Natural killer cell treated with Interleukin-12 subunit alpha and Interleukin-12 subunit beta and Interleukin-15 and Interleukin-18, amount 100 ng/mL, for 72 hours (primary cell): ENCODE data around the gene CAPZA1. TPM values are rescaled to one million over a fixed set of nuclear protein-coding genes. Genes with fewer than 3 reads are reported as not detected.

Experiments used
- ATAC-seq, 2 donors: fragments of 150-1000 bp; cut with Tn5 transposase in 1 of 2; sonication (Bioruptor Pico), chemical (Tn5 transposase) in 1 of 2; 2 replicates each; pipeline ENCODE4 v1.10.0; 2021
- DNase-seq: peaks from one replicate; pipeline ENCODE4 v3.0.0; 2022; ENCODE audit warnings: low spot score
- H3K27ac Mint-ChIP-seq, 2 donors: 1 replicate in 1 of 2; 2 replicates in 1 of 2; pipeline ENCODE4 v1.8.0; 2022; ENCODE audit warnings: mixed read lengths in 2 of 2, mild to moderate bottlenecking in 1 of 2, moderate library complexity in 1 of 2
- H3K27me3 Mint-ChIP-seq, 2 donors: 1 replicate in 1 of 2; 2 replicates in 1 of 2; pipeline ENCODE4 v1.8.0; 2022; ENCODE audit warnings: mixed read lengths in 2 of 2
- H3K36me3 Mint-ChIP-seq: one replicate; pipeline ENCODE4 v1.8.0; 2022; ENCODE audit warnings: mixed read lengths
- H3K4me1 Mint-ChIP-seq, 2 donors: 1 replicate in 1 of 2; 2 replicates in 1 of 2; pipeline ENCODE4 v1.8.0; 2022; ENCODE audit warnings: low read depth in 2 of 2, mixed read lengths in 2 of 2, mild to moderate bottlenecking in 1 of 2
- H3K4me3 Mint-ChIP-seq: one replicate; pipeline ENCODE4 v1.8.0; 2022; ENCODE audit warnings: mixed read lengths
- H3K9me3 Mint-ChIP-seq: 2 replicates; pipeline ENCODE4 v1.8.0; 2022; ENCODE audit warnings: mixed read lengths
- total RNA-seq, 2 donors: library from RNA; stranded (reverse); gene quantifications; one replicate each; pipeline ENCODE4 v1.2.3, GENCODE V29; 2022

The CAPZA1 gene
- total RNA-seq, 2 donors from 2014 or later: 213 to 259 TPM

GRCh38 chr1:112702420-112703261 lies 83.0 kb downstream of the CAPZA1 start:
- H3K4me1 Mint-ChIP-seq: peaks cover 68 to 78% of the 10 kb centered on the region in 2 donors
- ATAC-seq (no peak), DNase-seq (peak; percentile 41)
- peak overlapping the region; percentile 64 for H3K4me3 Mint-ChIP-seq
- no peaks in the 10 kb centered on the region for H3K27me3 Mint-ChIP-seq
- no peaks in the 10 kb centered on the region for H3K9me3 Mint-ChIP-seq
- H3K27ac Mint-ChIP-seq: peak overlapping the region; percentile 91
- peaks cover 9% of the 10 kb centered on the region for H3K36me3 Mint-ChIP-seq

- peaks cover 9% of the 10 kb centered on the region for H3K36me3 Mint-ChIP-seq
- no peak for DNase-seq
- H3K27me3 Mint-ChIP-seq: no peaks in the 10 kb centered on the region
- no peaks in the 10 kb centered on the region for H3K9me3 Mint-ChIP-seq
- peaks cover 68 to 75% of the 10 kb centered on the region in 2 donors for H3K4me1 Mint-ChIP-seq
- H3K4me3 Mint-ChIP-seq: peak overlapping the region; percentile 91
- peak overlapping the region; percentile 91 to 98 for H3K27ac Mint-ChIP-seq
- ATAC-seq: no peak
These were observed 84.1 kb downstream of the CAPZA1 start for GRCh38 chr1:112703706-112704105.

- DNase-seq (peak; percentile 77), ATAC-seq (peak; percentile 57 to 70)
- Mint-ChIP-seq H3K27ac (peak overlapping the region; percentile 91 to 98), H3K27me3 (peaks cover 0 to 3% of the 10 kb centered on the region in 2 donors), H3K36me3 (peaks cover 9% of the 10 kb centered on the region), H3K4me3 (peak overlapping the region; percentile 91), H3K9me3 (no peaks in the 10 kb centered on the region), H3K4me1 (peaks cover 65 to 71% of the 10 kb centered on the region in 2 donors)
These were observed 84.8 kb downstream of the CAPZA1 start for GRCh38 chr1:112704391-112704933.

- Mint-ChIP-seq H3K9me3 (no peaks in the 10 kb centered on the region), H3K36me3 (peaks cover 9% of the 10 kb centered on the region), H3K27me3 (peaks cover 0 to 3% of the 10 kb centered on the region in 2 donors), H3K4me3 (peak overlapping the region; percentile 91), H3K27ac (peak overlapping the region; percentile 91 to 98), H3K4me1 (peaks cover 59 to 65% of the 10 kb centered on the region in 2 donors)
- DNase-seq (peak; percentile 83), ATAC-seq (peak; percentile 73 to 75)
These were observed 85.4 kb downstream of the CAPZA1 start for GRCh38 chr1:112704934-112705627.

GRCh38 chr1:112706505-112707220 lies 87.0 kb downstream of the CAPZA1 start, which contains the start of gene RHOC:
TSS of gene RHOC (minus strand) at chr1:112707127. CDS start at chr1:112703799, 3,328 bp downstream.
- Mint-ChIP-seq H3K27ac (peak within 1 kb of the TSS; percentile 91 to 98), H3K27me3 (peaks cover 0 to 3% of the 10 kb centered on the region in 2 donors), H3K9me3 (no peaks in the 10 kb centered on the region), H3K36me3 (peaks cover 8% of the 10 kb centered on the region), H3K4me3 (peak within 1 kb of the TSS; percentile 91), H3K4me1 (peaks cover 46 to 53% of the 10 kb centered on the region in 2 donors)
- ATAC-seq: peak; percentile 84 to 90
- DNase-seq: peak; percentile 84

- Mint-ChIP-seq H3K36me3 (peaks cover under 1% of the 10 kb centered on the region), H3K4me1 (peaks cover 39 to 45% of the 10 kb centered on the region in 2 donors), H3K9me3 (no peaks in the 10 kb centered on the region), H3K4me3 (peak overlapping the region; percentile 80), H3K27ac (peak overlapping the region; percentile 8 to 87), H3K27me3 (peaks cover 0 to 3% of the 10 kb centered on the region in 2 donors)
- DNase-seq: peak; percentile 82
- peak; percentile 74 to 82 for ATAC-seq
These were observed 87.8 kb downstream of the CAPZA1 start for GRCh38 chr1:112707221-112708001.

GRCh38 chr1:112708002-112708448 lies 88.4 kb downstream of the CAPZA1 start:
- Mint-ChIP-seq H3K27me3 (peaks cover 0 to 8% of the 10 kb centered on the region in 2 donors), H3K36me3 (no peaks in the 10 kb centered on the region), H3K4me1 (peaks cover 32 to 39% of the 10 kb centered on the region in 2 donors), H3K27ac (peak overlapping the region; percentile 8 to 87), H3K9me3 (no peaks in the 10 kb centered on the region), H3K4me3 (peak overlapping the region; percentile 80)
- ATAC-seq (no peak), DNase-seq (no peak)

- Mint-ChIP-seq H3K9me3 (no peaks in the 10 kb centered on the region), H3K27me3 (peaks cover 0 to 9% of the 10 kb centered on the region in 2 donors), H3K36me3 (no peaks in the 10 kb centered on the region), H3K4me3 (no peak overlapping the region), H3K4me1 (peaks cover 29 to 36% of the 10 kb centered on the region in 2 donors), H3K27ac (peak overlapping the region in 1 of 2 donors; percentile 87)
- DNase-seq (no peak), ATAC-seq (no peak)
These were observed 88.9 kb downstream of the CAPZA1 start for GRCh38 chr1:112708489-112708888.

- H3K9me3 Mint-ChIP-seq: no peaks in the 10 kb centered on the region
- H3K4me3 Mint-ChIP-seq: no peak overlapping the region
- no peak overlapping the region for H3K27ac Mint-ChIP-seq
- no peak for ATAC-seq
- H3K36me3 Mint-ChIP-seq: no peaks in the 10 kb centered on the region
- H3K27me3 Mint-ChIP-seq: peaks cover 0 to 12% of the 10 kb centered on the region in 2 donors
- DNase-seq: no peak
- peaks cover 12 to 23% of the 10 kb centered on the region in 2 donors for H3K4me1 Mint-ChIP-seq
These were observed 90.5 kb downstream of the CAPZA1 start for GRCh38 chr1:112710159-112710558.

- H3K27me3 Mint-ChIP-seq: peaks cover 0 to 12% of the 10 kb centered on the region in 2 donors
- no peak overlapping the region for H3K4me3 Mint-ChIP-seq
- no peak overlapping the region for H3K27ac Mint-ChIP-seq
- no peaks in the 10 kb centered on the region for H3K9me3 Mint-ChIP-seq
- no peaks in the 10 kb centered on the region for H3K36me3 Mint-ChIP-seq
- H3K4me1 Mint-ChIP-seq: peaks cover 11 to 22% of the 10 kb centered on the region in 2 donors
- DNase-seq (no peak), ATAC-seq (no peak)
These were observed 91.0 kb downstream of the CAPZA1 start for GRCh38 chr1:112710586-112710985.

- Mint-ChIP-seq H3K9me3 (no peaks in the 10 kb centered on the region), H3K27ac (no peak overlapping the region), H3K4me1 (peaks cover 11 to 22% of the 10 kb centered on the region in 2 donors), H3K4me3 (no peak overlapping the region), H3K36me3 (no peaks in the 10 kb centered on the region), H3K27me3 (peaks cover 0 to 12% of the 10 kb centered on the region in 2 donors)
- no peak for ATAC-seq
- no peak for DNase-seq
These were observed 91.4 kb downstream of the CAPZA1 start for GRCh38 chr1:112711041-112711440.

- Mint-ChIP-seq H3K9me3 (no peaks in the 10 kb centered on the region), H3K27ac (no peak overlapping the region), H3K4me3 (no peak overlapping the region), H3K36me3 (no peaks in the 10 kb centered on the region), H3K27me3 (peaks cover 0 to 12% of the 10 kb centered on the region in 2 donors), H3K4me1 (peaks cover 14 to 23% of the 10 kb centered on the region in 2 donors)
- no peak for ATAC-seq
- no peak for DNase-seq
These were observed 92.0 kb downstream of the CAPZA1 start for GRCh38 chr1:112711670-112712069.
